GM10248 (cell line): ENCODE measurements around the gene SUSD3.

Experiments
- CTCF ChIA-PET: fragments of 300-600 bp; sonication (Branson Sonifier 250); formaldehyde crosslinking; extraction: SDS; loops from one replicate; lab custom pipeline; 2021; ENCODE audit warnings: antibody characterized with exemption; lab: Yijun Ruan, JAX
- POLR2A ChIA-PET: fragments of 350-650 bp; sonication (Branson Sonifier 250); formaldehyde crosslinking; extraction: SDS; loops from one replicate; lab custom pipeline; 2020; ENCODE audit warnings: antibody characterized with exemption; lab: Yijun Ruan, JAX
- DNase-seq: peaks from one replicate; pipeline ENCODE4 v3.0.0; 2012; ENCODE audit errors: extremely low spot score
- TF ChIP-seq, protein P1 (sequence below): IDR thresholded peaks from 2 replicates; pipeline ENCODE4 v1.5.1; 2012; ENCODE audit warnings: mild to moderate bottlenecking, low read depth; ENCODE audit errors: extremely low read depth, missing control alignments, control extremely low read depth

The SUSD3 gene

DNA sequence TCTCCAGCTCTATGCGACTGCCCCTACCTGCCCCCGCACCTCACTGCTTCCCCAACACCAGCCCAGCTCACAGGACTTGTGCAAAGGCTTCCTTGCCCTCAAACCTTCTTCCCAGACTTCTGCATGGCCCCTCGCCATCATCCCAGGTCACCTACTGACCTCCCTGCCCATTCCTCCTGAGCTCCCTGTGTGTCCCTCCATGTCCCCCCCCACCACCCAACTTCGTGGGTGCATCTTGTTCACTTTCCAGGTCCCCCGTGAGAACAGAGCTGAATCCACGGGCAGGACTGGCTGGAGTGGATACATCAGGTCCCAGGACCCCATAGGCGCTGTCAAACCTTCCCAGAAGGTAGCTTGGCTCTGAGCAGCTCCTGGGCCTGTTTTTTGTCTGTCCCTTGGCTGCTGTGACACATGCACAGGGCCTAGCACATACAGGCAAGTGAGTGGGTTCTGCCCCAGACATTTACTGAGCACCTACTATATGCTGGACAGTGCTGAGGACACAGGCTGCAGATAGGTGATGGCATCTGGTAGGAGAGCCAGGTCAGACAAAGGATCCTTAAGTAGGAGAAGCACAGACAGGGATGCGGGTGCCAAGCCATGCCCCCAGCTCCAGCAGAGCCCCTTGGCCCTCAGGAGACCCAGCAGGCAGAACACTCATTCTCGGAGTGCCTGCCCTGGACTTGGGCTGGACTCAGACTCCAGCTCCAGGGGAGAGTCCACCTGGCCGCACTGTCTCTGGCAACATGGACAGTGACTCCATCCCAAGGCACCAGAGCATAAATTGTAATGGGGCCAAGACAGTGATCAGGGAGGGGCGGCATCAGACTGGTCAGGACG is 60.6 kb downstream of the SUSD3 start:
- ChIA-PET POLR2A (interaction anchor here (0.9 to 1.4 kb wide), 2 partner anchors 15 kb away, joined by 4 read pairs; partner anchors contain the start of gene NINJ1), CTCF (interaction anchor here (1.2 to 16.5 kb wide), 7 partner anchors 11 to 447 kb away, joined by 3 to 174 read pairs (median 4); no protein-coding TSS in a partner anchor)
- TF ChIP-seq, protein P1, sequence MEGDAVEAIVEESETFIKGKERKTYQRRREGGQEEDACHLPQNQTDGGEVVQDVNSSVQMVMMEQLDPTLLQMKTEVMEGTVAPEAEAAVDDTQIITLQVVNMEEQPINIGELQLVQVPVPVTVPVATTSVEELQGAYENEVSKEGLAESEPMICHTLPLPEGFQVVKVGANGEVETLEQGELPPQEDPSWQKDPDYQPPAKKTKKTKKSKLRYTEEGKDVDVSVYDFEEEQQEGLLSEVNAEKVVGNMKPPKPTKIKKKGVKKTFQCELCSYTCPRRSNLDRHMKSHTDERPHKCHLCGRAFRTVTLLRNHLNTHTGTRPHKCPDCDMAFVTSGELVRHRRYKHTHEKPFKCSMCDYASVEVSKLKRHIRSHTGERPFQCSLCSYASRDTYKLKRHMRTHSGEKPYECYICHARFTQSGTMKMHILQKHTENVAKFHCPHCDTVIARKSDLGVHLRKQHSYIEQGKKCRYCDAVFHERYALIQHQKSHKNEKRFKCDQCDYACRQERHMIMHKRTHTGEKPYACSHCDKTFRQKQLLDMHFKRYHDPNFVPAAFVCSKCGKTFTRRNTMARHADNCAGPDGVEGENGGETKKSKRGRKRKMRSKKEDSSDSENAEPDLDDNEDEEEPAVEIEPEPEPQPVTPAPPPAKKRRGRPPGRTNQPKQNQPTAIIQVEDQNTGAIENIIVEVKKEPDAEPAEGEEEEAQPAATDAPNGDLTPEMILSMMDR, result no peak
- DNase-seq, result no peak

DNA sequence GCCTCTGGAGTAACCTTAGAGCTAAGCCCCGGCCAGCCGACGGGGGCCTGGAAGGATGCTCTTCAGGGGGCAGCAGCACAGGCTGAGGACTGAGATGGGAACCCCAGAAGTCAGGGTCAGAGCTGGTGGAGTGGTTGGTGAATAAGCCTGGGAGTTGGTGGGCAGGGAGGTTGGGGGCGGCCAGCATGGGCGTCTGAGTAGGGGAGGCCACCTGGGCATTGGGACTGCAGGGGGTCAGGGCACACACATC is 61.1 kb downstream of the SUSD3 start:
- no peak for DNase-seq
- CTCF ChIA-PET, result interaction anchor here (0.8 to 16.5 kb wide), 9 partner anchors 10 to 163 kb away, joined by 3 to 174 read pairs (median 4); no protein-coding TSS in a partner anchor
- TF ChIP-seq, protein P1, result no peak
- POLR2A ChIA-PET, result interaction anchor here (0.9 to 1.2 kb wide), 2 partner anchors 14 to 24 kb away, joined by 4 to 5 read pairs; partner anchors contain the start of gene NINJ1

DNA sequence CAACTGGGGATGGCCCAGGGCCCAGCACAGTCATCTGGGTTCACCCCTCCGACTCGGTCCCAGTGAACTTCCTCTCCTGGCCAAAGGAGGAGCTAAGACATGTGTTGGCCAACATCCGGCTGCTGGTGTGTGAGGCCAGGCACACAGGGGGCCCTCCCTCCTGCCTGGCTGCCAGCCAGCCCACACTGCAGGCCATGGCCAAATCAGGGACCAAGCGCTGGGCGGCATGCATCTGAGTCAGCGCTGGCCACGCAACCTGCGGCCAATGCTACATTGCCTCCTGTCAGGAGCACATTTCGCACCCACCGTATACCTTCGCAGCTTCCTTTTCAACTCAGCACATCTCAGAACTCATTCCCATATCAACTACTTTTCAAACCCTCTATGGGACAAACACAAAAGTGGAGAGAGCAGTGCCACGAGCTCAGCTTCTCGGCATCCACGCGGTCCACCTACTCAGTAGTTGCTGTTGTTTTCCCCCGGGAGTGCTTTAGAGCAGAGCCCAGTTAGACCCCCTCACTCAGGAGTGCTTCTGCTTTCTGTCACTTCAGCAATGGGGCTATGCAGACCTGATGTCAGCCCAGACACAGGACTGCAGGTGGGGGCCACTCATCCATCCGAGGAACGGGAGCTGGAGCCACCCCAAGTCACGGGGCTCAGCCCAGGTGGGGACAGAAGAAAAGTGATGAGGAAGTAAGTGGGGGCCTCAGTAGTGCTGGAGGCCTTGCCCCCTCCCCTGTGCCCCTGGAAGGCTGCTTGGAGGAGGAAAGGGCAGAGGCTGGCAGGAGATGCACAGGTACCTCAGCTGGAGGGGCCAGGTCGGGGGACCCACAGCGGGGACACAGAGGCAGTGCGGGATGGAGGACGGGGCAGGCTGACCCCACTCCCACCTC is 61.7 kb downstream of the SUSD3 start:
- ChIA-PET POLR2A (interaction anchor here (0.9 to 1.2 kb wide), 3 partner anchors 9 to 25 kb away, joined by 3 to 5 read pairs (median 4); partner anchors contain the start of gene NINJ1), CTCF (interaction anchor here (0.8 to 16.5 kb wide), 10 partner anchors 10 to 163 kb away, joined by 3 to 174 read pairs (median 4); no protein-coding TSS in a partner anchor)
- TF ChIP-seq, protein P1, result no peak
- peak; percentile 87 for DNase-seq

DNA sequence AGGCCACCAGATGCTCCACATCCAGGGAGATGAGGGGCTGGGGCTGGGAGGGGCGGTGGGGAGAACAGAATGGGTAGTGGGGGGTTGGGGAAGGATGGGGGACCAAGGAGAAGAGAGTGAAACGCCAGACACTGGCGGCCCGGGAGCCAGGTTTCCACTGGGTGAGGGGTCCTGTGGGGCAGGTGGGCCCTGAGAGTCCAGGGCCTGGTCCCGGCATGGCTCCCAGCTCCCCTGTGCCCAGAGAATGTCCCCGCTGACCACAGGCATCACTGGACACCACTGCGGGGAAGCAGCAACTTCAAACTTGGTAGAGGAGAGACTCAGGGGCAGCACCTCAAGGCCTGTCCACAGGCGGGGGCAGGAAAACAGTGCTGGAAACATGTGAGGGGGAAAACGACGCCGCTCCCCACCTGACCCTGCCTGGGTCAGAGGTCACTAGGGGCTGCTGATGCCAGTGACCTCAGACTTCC is 62.4 kb downstream of the SUSD3 start:
- ChIA-PET CTCF (interaction anchor here (1.1 to 16.5 kb wide), 3 partner anchors 9 to 14 kb away, joined by 3 to 174 read pairs (median 26); no protein-coding TSS in a partner anchor), POLR2A (interaction anchor here (0.9 to 1.2 kb wide), 2 partner anchors 8 to 26 kb away, joined by 3 to 5 read pairs; no protein-coding TSS in a partner anchor)
- TF ChIP-seq, protein P1, result no peak
- DNase-seq, result no peak

DNA sequence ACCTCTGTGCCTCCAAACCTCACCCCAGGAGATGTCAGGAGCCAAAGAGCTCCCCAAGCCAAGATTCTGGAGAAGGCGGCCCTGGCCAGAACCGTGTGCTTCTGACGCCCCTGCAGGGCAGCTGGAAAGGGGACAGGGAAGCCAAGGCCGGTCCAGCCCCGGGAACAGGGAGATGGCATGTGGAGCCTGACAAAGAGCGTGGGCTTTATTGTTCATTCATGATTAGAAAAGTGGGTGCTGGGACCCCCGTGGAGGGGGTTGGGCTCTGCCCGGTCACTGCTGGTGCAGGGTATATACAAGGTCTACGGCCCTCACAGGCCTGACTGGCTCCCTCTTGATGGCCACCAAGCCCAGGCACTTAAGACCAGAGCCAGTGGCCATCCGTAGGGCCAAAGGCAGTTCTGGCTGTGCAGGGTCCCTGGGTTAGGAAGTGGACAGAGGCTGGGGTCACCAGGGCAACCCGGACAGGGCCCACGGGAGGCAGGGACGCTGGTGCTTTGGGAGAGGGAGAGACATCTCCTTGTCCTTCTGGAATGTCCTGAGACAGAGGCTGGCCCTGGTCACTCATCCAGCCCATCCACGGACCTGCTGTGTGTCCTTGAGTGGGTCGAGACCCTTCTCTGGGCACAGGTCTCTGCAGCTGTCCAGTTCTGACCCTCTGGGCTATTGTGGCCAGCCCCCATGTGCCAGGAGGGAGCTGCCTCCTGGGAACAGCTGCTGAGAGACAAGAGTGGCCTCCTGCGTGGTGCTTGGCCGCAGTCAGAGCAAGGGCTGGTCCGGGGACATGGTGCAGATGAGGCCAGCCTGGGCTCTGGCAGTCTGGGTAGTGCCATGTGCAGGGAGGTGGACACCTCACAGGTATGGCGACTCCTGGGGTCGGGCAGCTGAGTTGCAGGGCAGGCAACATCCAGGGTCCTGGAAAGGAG is 63.1 kb downstream of the SUSD3 start:
- DNase-seq, result no peak
- TF ChIP-seq, protein P1, result no peak
- CTCF ChIA-PET, result interaction anchor here (16.5 kb wide), 1 partner anchor 14 kb away, joined by 174 read pairs; no protein-coding TSS in a partner anchor
- POLR2A ChIA-PET, result no interaction called here
